HG03196 (cell line): ENCODE data around the gene KAT6B.
A peak's percentile ranks its signal among the peaks of the same experiment; 100 is the strongest.

ENCODE experiments used
- ATAC-seq: cut with Tn5 transposase; IDR thresholded peaks from one replicate; pipeline ENCODE4 v1.9.1; 2021; ENCODE audit not compliant: unreplicated experiment

Gene KAT6B

GRCh38 chr10:75008952-75009351 lies 182.6 kb downstream of the KAT6B start:
- ATAC-seq: no peak

GRCh38 chr10:75009426-75009825 lies 183.0 kb downstream of the KAT6B start:
- ATAC-seq: no peak

- no peak for ATAC-seq
Measured at GRCh38 chr10:75010373-75010772, 184.0 kb downstream of the KAT6B start.

GRCh38 chr10:75011221-75011620 lies 184.8 kb downstream of the KAT6B start:
- ATAC-seq: no peak

- peak; percentile 40 for ATAC-seq
Measured at GRCh38 chr10:75012471-75012870, 186.1 kb downstream of the KAT6B start.

- no peak for ATAC-seq
Measured at GRCh38 chr10:75013007-75013406, 186.6 kb downstream of the KAT6B start.

- no peak for ATAC-seq
Measured at GRCh38 chr10:75013522-75013921, 187.1 kb downstream of the KAT6B start.

- no peak for ATAC-seq
Measured at GRCh38 chr10:75014516-75015230, 188.3 kb downstream of the KAT6B start.

- ATAC-seq: no peak
Measured at GRCh38 chr10:75015442-75015841, 189.0 kb downstream of the KAT6B start.

- ATAC-seq: no peak
Measured at GRCh38 chr10:75016325-75016724, 189.9 kb downstream of the KAT6B start.

GRCh38 chr10:75018251-75018650 lies 191.9 kb downstream of the KAT6B start:
- no peak for ATAC-seq

- ATAC-seq: no peak
Measured at GRCh38 chr10:75018686-75019307, 192.4 kb downstream of the KAT6B start.

GRCh38 chr10:75019370-75019769 lies 193.0 kb downstream of the KAT6B start:
- ATAC-seq: no peak

GRCh38 chr10:75020168-75020567 lies 193.8 kb downstream of the KAT6B start:
- no peak for ATAC-seq

- no peak for ATAC-seq
Measured at GRCh38 chr10:75021379-75022249, 195.2 kb downstream of the KAT6B start.

- ATAC-seq: no peak
Measured at GRCh38 chr10:75023074-75023473, 196.7 kb downstream of the KAT6B start.

GRCh38 chr10:75024971-75025523 lies 198.6 kb downstream of the KAT6B start:
- ATAC-seq: no peak

GRCh38 chr10:75028049-75028448 lies 201.6 kb downstream of the KAT6B start:
- ATAC-seq: no peak

- ATAC-seq: no peak
Measured at GRCh38 chr10:75028748-75029147, 202.3 kb downstream of the KAT6B start.

- ATAC-seq: no peak
Measured at GRCh38 chr10:75029420-75029819, 203.0 kb downstream of the KAT6B start.

GRCh38 chr10:75029857-75030256 lies 203.5 kb downstream of the KAT6B start:
- ATAC-seq: no peak
